Measurements from ENCODE around the gene EPM2AIP1. TPM values are rescaled to one million over a fixed set of nuclear protein-coding genes. Genes with fewer than 3 reads are reported as not detected.
"Not testable (repeated sequence)": the region's sequence is repeated elsewhere in the genome, so short reads cannot be mapped to it uniquely, and the experiment has no call there.

EPM2AIP1 gene
- total RNA-seq, 1 donor from 2014 or later: 15.3 TPM

GRCh38 chr3:36969540-36970432 lies 23.1 kb downstream of the EPM2AIP1 start:
- Mint-ChIP-seq H3K9me3 (ENCODE audit: unreplicated experiment) (no peaks in the 10 kb centered on the region), H3K36me3 (ENCODE audit: low read depth, unreplicated experiment) (no peaks in the 10 kb centered on the region), H3K27ac (ENCODE audit: unreplicated experiment) (peak overlapping the region; percentile 36), H3K4me3 (ENCODE audit: unreplicated experiment) (no peak overlapping the region), H3K4me1 (ENCODE audit: unreplicated experiment) (peaks cover 15% of the 10 kb centered on the region), H3K27me3 (ENCODE audit: unreplicated experiment) (peaks cover 4% of the 10 kb centered on the region)
- TF ChIP-seq CTCF (IDR thresholded peaks at IDR 0.05; ENCODE audit: unreplicated experiment): no peak
- DNase-seq (ENCODE audit: low spot score): peak; percentile 18

- Mint-ChIP-seq H3K9me3 (ENCODE audit: unreplicated experiment) (no peaks in the 10 kb centered on the region), H3K27me3 (ENCODE audit: unreplicated experiment) (peaks cover 4% of the 10 kb centered on the region)
These were observed 23.8 kb downstream of the EPM2AIP1 start for GRCh38 chr3:36969085-36969484.

GRCh38 chr3:36965440-36965839 lies 27.5 kb downstream of the EPM2AIP1 start:
- H3K27ac Mint-ChIP-seq (ENCODE audit: unreplicated experiment): no peak overlapping the region
- peaks cover 11% of the 10 kb centered on the region for H3K4me1 Mint-ChIP-seq (ENCODE audit: unreplicated experiment)
- TF ChIP-seq CTCF (IDR thresholded peaks at IDR 0.05; ENCODE audit: unreplicated experiment): no peak
- H3K36me3 Mint-ChIP-seq (ENCODE audit: low read depth, unreplicated experiment): no peaks in the 10 kb centered on the region
- no peaks in the 10 kb centered on the region for H3K9me3 Mint-ChIP-seq (ENCODE audit: unreplicated experiment)
- no peak overlapping the region for H3K4me3 Mint-ChIP-seq (ENCODE audit: unreplicated experiment)
- no peaks in the 10 kb centered on the region for H3K27me3 Mint-ChIP-seq (ENCODE audit: unreplicated experiment)
- DNase-seq (ENCODE audit: low spot score): no peak

More at GRCh38 chr3:36969085-36969484, 23.8 kb downstream of the EPM2AIP1 start:
- no peak for DNase-seq (ENCODE audit: low spot score)
- no peak overlapping the region for H3K4me3 Mint-ChIP-seq (ENCODE audit: unreplicated experiment)
- peaks cover 15% of the 10 kb centered on the region for H3K4me1 Mint-ChIP-seq (ENCODE audit: unreplicated experiment)
- TF ChIP-seq CTCF (IDR thresholded peaks at IDR 0.05; ENCODE audit: unreplicated experiment): no peak
- H3K27ac Mint-ChIP-seq (ENCODE audit: unreplicated experiment): peak overlapping the region; percentile 27
- H3K36me3 Mint-ChIP-seq (ENCODE audit: low read depth, unreplicated experiment): no peaks in the 10 kb centered on the region

GRCh38 chr3:36964817-36965216 lies 28.1 kb downstream of the EPM2AIP1 start:
- Mint-ChIP-seq H3K9me3 (ENCODE audit: unreplicated experiment) (no peaks in the 10 kb centered on the region), H3K4me1 (ENCODE audit: unreplicated experiment) (peaks cover 8% of the 10 kb centered on the region), H3K4me3 (ENCODE audit: unreplicated experiment) (no peak overlapping the region), H3K36me3 (ENCODE audit: low read depth, unreplicated experiment) (no peaks in the 10 kb centered on the region), H3K27ac (ENCODE audit: unreplicated experiment) (no peak overlapping the region), H3K27me3 (ENCODE audit: unreplicated experiment) (no peaks in the 10 kb centered on the region)
- no peak for TF ChIP-seq CTCF (IDR thresholded peaks at IDR 0.05; ENCODE audit: unreplicated experiment)
- no peak for DNase-seq (ENCODE audit: low spot score)

GRCh38 chr3:36964331-36964730 lies 28.6 kb downstream of the EPM2AIP1 start:
- H3K27ac Mint-ChIP-seq (ENCODE audit: unreplicated experiment): no peak overlapping the region
- DNase-seq (ENCODE audit: low spot score): no peak
- TF ChIP-seq CTCF (IDR thresholded peaks at IDR 0.05; ENCODE audit: unreplicated experiment): no peak
- no peaks in the 10 kb centered on the region for H3K36me3 Mint-ChIP-seq (ENCODE audit: low read depth, unreplicated experiment)
- H3K9me3 Mint-ChIP-seq (ENCODE audit: unreplicated experiment): no peaks in the 10 kb centered on the region
- no peak overlapping the region for H3K4me3 Mint-ChIP-seq (ENCODE audit: unreplicated experiment)
- peaks cover 5% of the 10 kb centered on the region for H3K4me1 Mint-ChIP-seq (ENCODE audit: unreplicated experiment)
- no peaks in the 10 kb centered on the region for H3K27me3 Mint-ChIP-seq (ENCODE audit: unreplicated experiment)

GRCh38 chr3:36963008-36963407 lies 29.9 kb downstream of the EPM2AIP1 start:
- H3K9me3 Mint-ChIP-seq (ENCODE audit: unreplicated experiment); H3K27ac Mint-ChIP-seq (ENCODE audit: unreplicated experiment); H3K27me3 Mint-ChIP-seq (ENCODE audit: unreplicated experiment); H3K4me3 Mint-ChIP-seq (ENCODE audit: unreplicated experiment); H3K36me3 Mint-ChIP-seq (ENCODE audit: low read depth, unreplicated experiment); H3K4me1 Mint-ChIP-seq (ENCODE audit: unreplicated experiment); DNase-seq (ENCODE audit: low spot score): not testable (repeated sequence)
